Panc1 (cell line): ENCODE data around the gene WWOX. TPM values are rescaled to one million over a fixed set of nuclear protein-coding genes. Genes with fewer than 3 reads are reported as not detected.

Experiments
- ATAC-seq: fragments of 200-7000 bp; cut with Tn5 transposase; 2 replicates; pipeline ENCODE4 v1.9.1; 2020; ENCODE audit warnings: mild to moderate bottlenecking, moderate library complexity
- BruUV-seq: library from RNA; stranded (reverse); fragments of 400-500 nt; replicated peaks from 2 replicates; lab custom pipeline; 2021; lab: Mats Ljungman, UMichigan
- CTCF ChIA-PET: fragments of 300-600 bp; sonication (Branson Sonifier 250); formaldehyde crosslinking; loops from one replicate; lab custom pipeline; 2022; ENCODE audit warnings: antibody characterized with exemption; lab: Charles Lee
- POLR2A ChIA-PET: fragments of 300-600 bp; sonication (Branson Sonifier 250); formaldehyde crosslinking; loops from one replicate; lab custom pipeline; 2022; ENCODE audit warnings: antibody characterized with exemption; lab: Charles Lee
- DNase-seq: peaks from one replicate; pipeline ENCODE4 v3.0.0-alpha.2; 2010; ENCODE audit warnings: low read depth, low spot score
- H3K27ac ChIP-seq: 2 replicates; pipeline ENCODE4 v1.5.1; 2011; ENCODE audit warnings: mild to moderate bottlenecking, low read length, inconsistent platforms
- H3K27me3 ChIP-seq: fragments of 200-500 bp; sonication (Bioruptor generic); 2 replicates; pipeline ENCODE4 v1.6.0; 2014; ENCODE audit warnings: low read length, inconsistent platforms; ENCODE audit not compliant: control insufficient read depth, insufficient read depth
- H3K36me3 ChIP-seq: fragments of 200-500 bp; sonication (Bioruptor generic); 2 replicates; pipeline ENCODE4 v1.5.1; 2014; ENCODE audit warnings: inconsistent platforms, mild to moderate bottlenecking, low read length, moderate library complexity; ENCODE audit not compliant: control insufficient read depth, insufficient read depth
- H3K4me1 ChIP-seq: 2 replicates; pipeline ENCODE4 v1.5.1; 2011; ENCODE audit warnings: inconsistent platforms, mild to moderate bottlenecking, low read length, moderate library complexity; ENCODE audit not compliant: control insufficient read depth, insufficient read depth
- H3K4me3 ChIP-seq, 2 experiments: 2 replicates each; pipeline ENCODE4 v1.5.1; 2011 to 2012; ENCODE audit warnings: low read depth in 2 of 2, low read length in 2 of 2, mild to moderate bottlenecking in 2 of 2, inconsistent platforms in 1 of 2, moderate library complexity in 1 of 2
- H3K9me3 ChIP-seq: fragments of 200-500 bp; sonication (Bioruptor generic); 2 replicates; pipeline ENCODE4 v1.5.1; 2014; ENCODE audit warnings: low read depth, mild to moderate bottlenecking, inconsistent platforms, low read length, moderate library complexity; ENCODE audit not compliant: control insufficient read depth, insufficient read depth
- POLR2AphosphoS5 ChIP-seq: IDR thresholded peaks from 2 replicates; pipeline ENCODE4 v1.6.1; 2012; ENCODE audit warnings: mild to moderate bottlenecking, low read depth, low read length, moderate library complexity
- SIN3A ChIP-seq: IDR thresholded peaks from 2 replicates; pipeline ENCODE4 v1.6.1; 2012; ENCODE audit warnings: low read depth, mild to moderate bottlenecking, low read length, moderate library complexity, borderline replicate concordance; ENCODE audit not compliant: insufficient read depth
- TCF7L2 ChIP-seq: IDR thresholded peaks from 2 replicates; pipeline ENCODE4 v1.6.1; 2011; ENCODE audit warnings: mild to moderate bottlenecking, low read depth, low read length, inconsistent platforms
- in situ Hi-C: cut with HindIII; loops from 2 replicates; pipeline ENCODE4 v1.10.0; 2016; ENCODE audit warnings: low sequenced_read_pairs, low pct_unique_long_range_greater_than_20kb
- intact Hi-C: fragments of 100-400 bp; cut with micrococcal nuclease; formaldehyde crosslinking; loops from one replicate; pipeline ENCODE4 v1.10.0; 2022; ENCODE audit not compliant: unreplicated experiment
- total RNA-seq: library from RNA; stranded (reverse); gene quantifications from one replicate; pipeline ENCODE4 v1.2.1, GENCODE V29; 2021; ENCODE audit not compliant: unreplicated experiment
- TF ChIP-seq, protein P1 (sequence below), 2 experiments: IDR thresholded peaks; 2 replicates each; pipeline ENCODE4 v1.6.1; 2011 to 2012; ENCODE audit warnings: low read depth in 2 of 2, control low read depth in 1 of 2, low read length in 1 of 2, mild to moderate bottlenecking in 1 of 2, moderate library complexity in 1 of 2; ENCODE audit not compliant: insufficient read depth in 1 of 2
- TF ChIP-seq, protein P2 (sequence below): fragments of 450-650 bp; IDR thresholded peaks from 2 replicates; pipeline ENCODE4 v1.5.1; 2017; ENCODE audit warnings: mild to moderate bottlenecking

WWOX gene
- total RNA-seq, 1 experiment from 2014 or later, result 12.5 TPM

DNA sequence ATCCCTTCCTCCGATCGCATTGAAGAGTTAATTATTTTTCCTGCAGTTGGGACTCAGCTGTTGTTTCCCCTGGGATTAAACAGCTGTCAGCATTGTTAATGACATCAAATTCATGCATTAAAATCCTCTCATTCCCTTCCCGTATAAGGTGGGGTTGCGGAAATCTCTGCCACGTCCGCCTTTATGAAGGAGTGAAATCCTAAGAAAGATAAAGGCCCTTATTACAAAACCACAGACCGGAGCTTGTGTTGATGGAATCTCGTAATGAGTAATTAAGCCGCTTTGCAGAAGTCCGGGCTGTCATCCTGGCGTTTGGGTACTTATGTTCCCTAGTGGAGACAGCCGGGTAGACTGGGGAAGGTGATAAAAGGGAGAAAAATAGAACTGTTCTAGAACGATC lies 873.5 kb downstream of the WWOX start:
- Histone ChIP-seq H3K27me3 (no peaks in the 10 kb centered on the region), H3K4me1 (no peaks in the 10 kb centered on the region), H3K4me3 (no peak overlapping the region), H3K9me3 (no peaks in the 10 kb centered on the region), H3K36me3 (no peaks in the 10 kb centered on the region), H3K27ac (no peak overlapping the region)
- no TSS peak for BruUV-seq
- CTCF ChIA-PET, result no interaction called here
- no peak for DNase-seq
- no peak for ATAC-seq
- in situ Hi-C loops, result no loop called here
- POLR2A ChIA-PET, result no interaction called here
- intact Hi-C loops, result no loop called here
- TF ChIP-seq POLR2AphosphoS5, result no peak
- TF ChIP-seq TCF7L2, result no peak
- TF ChIP-seq, protein P1, sequence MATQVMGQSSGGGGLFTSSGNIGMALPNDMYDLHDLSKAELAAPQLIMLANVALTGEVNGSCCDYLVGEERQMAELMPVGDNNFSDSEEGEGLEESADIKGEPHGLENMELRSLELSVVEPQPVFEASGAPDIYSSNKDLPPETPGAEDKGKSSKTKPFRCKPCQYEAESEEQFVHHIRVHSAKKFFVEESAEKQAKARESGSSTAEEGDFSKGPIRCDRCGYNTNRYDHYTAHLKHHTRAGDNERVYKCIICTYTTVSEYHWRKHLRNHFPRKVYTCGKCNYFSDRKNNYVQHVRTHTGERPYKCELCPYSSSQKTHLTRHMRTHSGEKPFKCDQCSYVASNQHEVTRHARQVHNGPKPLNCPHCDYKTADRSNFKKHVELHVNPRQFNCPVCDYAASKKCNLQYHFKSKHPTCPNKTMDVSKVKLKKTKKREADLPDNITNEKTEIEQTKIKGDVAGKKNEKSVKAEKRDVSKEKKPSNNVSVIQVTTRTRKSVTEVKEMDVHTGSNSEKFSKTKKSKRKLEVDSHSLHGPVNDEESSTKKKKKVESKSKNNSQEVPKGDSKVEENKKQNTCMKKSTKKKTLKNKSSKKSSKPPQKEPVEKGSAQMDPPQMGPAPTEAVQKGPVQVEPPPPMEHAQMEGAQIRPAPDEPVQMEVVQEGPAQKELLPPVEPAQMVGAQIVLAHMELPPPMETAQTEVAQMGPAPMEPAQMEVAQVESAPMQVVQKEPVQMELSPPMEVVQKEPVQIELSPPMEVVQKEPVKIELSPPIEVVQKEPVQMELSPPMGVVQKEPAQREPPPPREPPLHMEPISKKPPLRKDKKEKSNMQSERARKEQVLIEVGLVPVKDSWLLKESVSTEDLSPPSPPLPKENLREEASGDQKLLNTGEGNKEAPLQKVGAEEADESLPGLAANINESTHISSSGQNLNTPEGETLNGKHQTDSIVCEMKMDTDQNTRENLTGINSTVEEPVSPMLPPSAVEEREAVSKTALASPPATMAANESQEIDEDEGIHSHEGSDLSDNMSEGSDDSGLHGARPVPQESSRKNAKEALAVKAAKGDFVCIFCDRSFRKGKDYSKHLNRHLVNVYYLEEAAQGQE (IDR thresholded peaks at IDR 0.05; ENCODE audit: insufficient read depth in 1 of 2, low read depth in 2 of 2, low read length in 1 of 2), result no peak
- TF ChIP-seq, protein P2, sequence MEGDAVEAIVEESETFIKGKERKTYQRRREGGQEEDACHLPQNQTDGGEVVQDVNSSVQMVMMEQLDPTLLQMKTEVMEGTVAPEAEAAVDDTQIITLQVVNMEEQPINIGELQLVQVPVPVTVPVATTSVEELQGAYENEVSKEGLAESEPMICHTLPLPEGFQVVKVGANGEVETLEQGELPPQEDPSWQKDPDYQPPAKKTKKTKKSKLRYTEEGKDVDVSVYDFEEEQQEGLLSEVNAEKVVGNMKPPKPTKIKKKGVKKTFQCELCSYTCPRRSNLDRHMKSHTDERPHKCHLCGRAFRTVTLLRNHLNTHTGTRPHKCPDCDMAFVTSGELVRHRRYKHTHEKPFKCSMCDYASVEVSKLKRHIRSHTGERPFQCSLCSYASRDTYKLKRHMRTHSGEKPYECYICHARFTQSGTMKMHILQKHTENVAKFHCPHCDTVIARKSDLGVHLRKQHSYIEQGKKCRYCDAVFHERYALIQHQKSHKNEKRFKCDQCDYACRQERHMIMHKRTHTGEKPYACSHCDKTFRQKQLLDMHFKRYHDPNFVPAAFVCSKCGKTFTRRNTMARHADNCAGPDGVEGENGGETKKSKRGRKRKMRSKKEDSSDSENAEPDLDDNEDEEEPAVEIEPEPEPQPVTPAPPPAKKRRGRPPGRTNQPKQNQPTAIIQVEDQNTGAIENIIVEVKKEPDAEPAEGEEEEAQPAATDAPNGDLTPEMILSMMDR, result no peak
- no peak for TF ChIP-seq SIN3A

DNA sequence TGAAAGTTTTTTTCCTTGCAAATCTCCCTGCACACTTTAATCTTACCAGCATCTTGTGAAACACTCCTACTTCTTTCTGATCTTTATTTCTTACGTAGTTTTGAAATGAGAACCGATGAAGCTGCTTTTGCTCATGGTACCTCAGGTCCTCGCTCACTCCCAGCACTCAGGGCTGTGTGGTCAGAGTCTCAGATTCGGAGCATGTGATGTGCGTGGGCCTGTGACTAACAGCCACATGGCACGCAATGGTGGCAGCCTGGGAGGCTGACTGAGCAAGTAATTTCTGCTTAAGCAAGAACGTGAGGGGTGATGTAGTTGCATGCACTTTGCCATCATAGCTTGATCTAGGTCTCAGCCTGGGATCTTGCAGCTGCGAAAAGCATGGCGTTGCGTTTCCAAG lies 876.8 kb downstream of the WWOX start:
- no peak for TF ChIP-seq SIN3A
- TF ChIP-seq POLR2AphosphoS5, result no peak
- TF ChIP-seq, protein P1 (IDR thresholded peaks at IDR 0.05; ENCODE audit: insufficient read depth in 1 of 2, low read depth in 2 of 2, low read length in 1 of 2), result no peak
- no peak for TF ChIP-seq TCF7L2
- TF ChIP-seq, protein P2, result no peak
- Histone ChIP-seq H3K4me1 (no peaks in the 10 kb centered on the region), H3K27me3 (no peaks in the 10 kb centered on the region), H3K36me3 (no peaks in the 10 kb centered on the region), H3K4me3 (no peak overlapping the region), H3K9me3 (no peaks in the 10 kb centered on the region), H3K27ac (no peak overlapping the region)
- DNase-seq, result no peak
- in situ Hi-C loops (no loop called here), intact Hi-C loops (no loop called here)
- no TSS peak for BruUV-seq
- ChIA-PET CTCF (no interaction called here), POLR2A (no interaction called here)
- no peak for ATAC-seq
